GM10248 (cell line): ENCODE data around the gene EYA2.
"Not testable (repeated sequence)": the region's sequence is repeated elsewhere in the genome, so short reads cannot be mapped to it uniquely, and the experiment has no call there.

Source experiments
- CTCF ChIA-PET: fragments of 300-600 bp; sonication (Branson Sonifier 250); formaldehyde crosslinking; extraction: SDS; loops from one replicate; lab custom pipeline; 2021; ENCODE audit warnings: antibody characterized with exemption; lab: Yijun Ruan, JAX
- POLR2A ChIA-PET: fragments of 350-650 bp; sonication (Branson Sonifier 250); formaldehyde crosslinking; extraction: SDS; loops from one replicate; lab custom pipeline; 2020; ENCODE audit warnings: antibody characterized with exemption; lab: Yijun Ruan, JAX
- DNase-seq: peaks from one replicate; pipeline ENCODE4 v3.0.0; 2012; ENCODE audit errors: extremely low spot score
- CTCF ChIP-seq: IDR thresholded peaks from 2 replicates; pipeline ENCODE4 v1.5.1; 2012; ENCODE audit warnings: mild to moderate bottlenecking, low read depth; ENCODE audit errors: extremely low read depth, missing control alignments, control extremely low read depth

The EYA2 gene

GRCh38 chr20:46955601-46956556 is 61.2 kb downstream of the EYA2 start:
- ChIA-PET POLR2A (no interaction called here), CTCF (no interaction called here)
- no peak for TF ChIP-seq CTCF
- no peak for DNase-seq

- CTCF ChIA-PET = no interaction called here
- POLR2A ChIA-PET = no interaction called here
- no peak for DNase-seq
- no peak for TF ChIP-seq CTCF
Measured at GRCh38 chr20:46959081-46959692, 64.5 kb downstream of the EYA2 start.

GRCh38 chr20:46959821-46960220 is 65.2 kb downstream of the EYA2 start:
- no peak for TF ChIP-seq CTCF
- CTCF ChIA-PET = no interaction called here
- DNase-seq = no peak
- POLR2A ChIA-PET = no interaction called here

GRCh38 chr20:46960536-46960935 is 65.9 kb downstream of the EYA2 start:
- DNase-seq = no peak
- ChIA-PET POLR2A (no interaction called here), CTCF (no interaction called here)
- TF ChIP-seq CTCF = no peak

- DNase-seq, CTCF ChIA-PET, POLR2A ChIA-PET: not testable (repeated sequence)
Measured at GRCh38 chr20:46961968-46962367, 67.3 kb downstream of the EYA2 start.

- POLR2A ChIA-PET = no interaction called here
- no peak for TF ChIP-seq CTCF
- CTCF ChIA-PET = no interaction called here
- no peak for DNase-seq
Measured at GRCh38 chr20:46962452-46963195, 68.0 kb downstream of the EYA2 start.

GRCh38 chr20:46963196-46963529 is 68.5 kb downstream of the EYA2 start:
- DNase-seq = no peak
- ChIA-PET CTCF (no interaction called here), POLR2A (no interaction called here)
- no peak for TF ChIP-seq CTCF
